SU-DHL-6 (cell line): ENCODE results near the gene MRPL14.

Source experiments
- H2AFZ ChIP-seq: fragments of 200-600 bp; sonication (generic); 2 replicates; pipeline ENCODE4 v1.6.1; 2014; ENCODE audit warnings: low read depth, mild to moderate bottlenecking, moderate library complexity, mixed read lengths, antibody characterized with exemption, low read length; ENCODE audit not compliant: severe bottlenecking
- H3F3A ChIP-seq: fragments of 200-600 bp; shearing (Covaris generic); 2 replicates; pipeline ENCODE4 v1.6.0; 2016; ENCODE audit warnings: antibody characterized with exemption, mild to moderate bottlenecking; ENCODE audit not compliant: insufficient read depth
- H3K27ac ChIP-seq: fragments of 200-600 bp; sonication (generic); 2 replicates; pipeline ENCODE4 v1.5.1; 2016; ENCODE audit warnings: low read depth, mild to moderate bottlenecking, low read length, moderate library complexity, mixed read lengths
- H3K27me3 ChIP-seq: fragments of 200-600 bp; sonication (generic), shearing (Covaris generic); 2 replicates; pipeline ENCODE4 v1.6.0; 2014; ENCODE audit warnings: mild to moderate bottlenecking, low read length
- H3K36me3 ChIP-seq: fragments of 200-600 bp; sonication (generic); 2 replicates; pipeline ENCODE4 v1.6.1; 2014; ENCODE audit warnings: mild to moderate bottlenecking, low read length, mixed read lengths
- H3K4me2 ChIP-seq: fragments of 300-600, 200-600 bp; shearing (Covaris generic), sonication (generic); 2 replicates; pipeline ENCODE4 v1.6.0; 2014; ENCODE audit warnings: low read length, low read depth, mild to moderate bottlenecking; ENCODE audit not compliant: poor library complexity, severe bottlenecking
- H3K4me3 ChIP-seq: fragments of 200-600 bp; sonication (generic); 2 replicates; pipeline ENCODE4 v1.5.1; 2014; ENCODE audit warnings: antibody characterized with exemption, low read length, mild to moderate bottlenecking, mixed read lengths; ENCODE audit not compliant: insufficient read depth, poor library complexity, severe bottlenecking
- H3K79me2 ChIP-seq: fragments of 200-600 bp; sonication (generic); 2 replicates; pipeline ENCODE4 v1.6.1; 2014; ENCODE audit warnings: mild to moderate bottlenecking, low read length, moderate library complexity; ENCODE audit not compliant: insufficient read depth
- H3K9ac ChIP-seq: fragments of 200-600 bp; sonication (generic); 2 replicates; pipeline ENCODE4 v1.7.0; 2014; ENCODE audit warnings: mild to moderate bottlenecking, low read length
- H3K9me2 ChIP-seq: fragments of 200-600 bp; sonication (generic); replicated peaks from 2 replicates; pipeline ENCODE4 v1.6.1; 2014; ENCODE audit warnings: low read length; ENCODE audit not compliant: insufficient read depth
- H3K9me3 ChIP-seq: fragments of 200-600 bp; sonication (generic); 2 replicates; pipeline ENCODE4 v1.6.1; 2014; ENCODE audit warnings: low read length, mixed read lengths; ENCODE audit not compliant: insufficient read depth
- H4K20me1 ChIP-seq: fragments of 200-600 bp; sonication (generic); 2 replicates; pipeline ENCODE4 v1.6.1; 2014; ENCODE audit warnings: low read depth, mild to moderate bottlenecking, antibody characterized with exemption, low read length, moderate library complexity, mixed read lengths
- CTCF ChIP-seq: fragments of 200-600 bp; sonication (generic); IDR thresholded peaks from one replicate; pipeline ENCODE4 v1.5.1; 2017; ENCODE audit warnings: antibody characterized with exemption, mild to moderate bottlenecking, low read length, moderate library complexity; ENCODE audit not compliant: insufficient read depth, poor library complexity, severe bottlenecking
- EZH2phosphoT487 ChIP-seq: fragments of 200-600 bp; sonication (generic), shearing (Covaris generic); conservative IDR thresholded peaks from 2 replicates; pipeline ENCODE4 v1.6.1; 2018; ENCODE audit warnings: mild to moderate bottlenecking, antibody characterized with exemption, low read length, moderate library complexity, mixed read lengths

MRPL14 gene

GRCh38 chr6:44162876-44163625, 35.8 kb upstream of the MRPL14 start:
- no peak overlapping the region for H2AFZ ChIP-seq
- H3K36me3 ChIP-seq, result no peaks in the 10 kb centered on the region
- no peak overlapping the region for H3K4me3 ChIP-seq
- no peak overlapping the region for H3K27ac ChIP-seq
- H3F3A ChIP-seq, result no peaks in the 10 kb centered on the region
- no peak for TF ChIP-seq EZH2phosphoT487
- no peak for TF ChIP-seq CTCF
- no peaks in the 10 kb centered on the region for H3K27me3 ChIP-seq
- no peaks in the 10 kb centered on the region for H3K79me2 ChIP-seq
- no peak overlapping the region for H3K9ac ChIP-seq
- no peaks in the 10 kb centered on the region for H4K20me1 ChIP-seq
- no peak overlapping the region for H3K4me2 ChIP-seq
- H3K9me3 ChIP-seq, result no peaks in the 10 kb centered on the region
- no peaks in the 10 kb centered on the region for H3K9me2 ChIP-seq

GRCh38 chr6:44161997-44162338, 34.7 kb upstream of the MRPL14 start:
- Histone ChIP-seq H3K9me3 (no peaks in the 10 kb centered on the region), H3K27me3 (no peaks in the 10 kb centered on the region), H3K36me3 (no peaks in the 10 kb centered on the region), H4K20me1 (no peaks in the 10 kb centered on the region), H3K27ac (no peak overlapping the region), H3K4me2 (no peak overlapping the region), H3K79me2 (no peaks in the 10 kb centered on the region), H3K4me3 (no peak overlapping the region), H3K9me2 (no peaks in the 10 kb centered on the region), H2AFZ (no peak overlapping the region), H3F3A (no peaks in the 10 kb centered on the region), H3K9ac (no peak overlapping the region)
- no peak for TF ChIP-seq EZH2phosphoT487

- H3K9me2 ChIP-seq, result no peaks in the 10 kb centered on the region
- no peak within 1 kb of the TSS for H3K9ac ChIP-seq
- H4K20me1 ChIP-seq, result no peaks in the 10 kb centered on the region
- no peaks in the 10 kb centered on the region for H3K9me3 ChIP-seq
- no peak within 1 kb of the TSS for H3K4me2 ChIP-seq
- TF ChIP-seq EZH2phosphoT487, result no peak
- TF ChIP-seq CTCF, result no peak
- no peak within 1 kb of the TSS for H2AFZ ChIP-seq
- no peak within 1 kb of the TSS for H3K27ac ChIP-seq
- H3K4me3 ChIP-seq, result no peak within 1 kb of the TSS
- H3K79me2 ChIP-seq, result no peaks in the 10 kb centered on the region
- no peaks in the 10 kb centered on the region for H3K27me3 ChIP-seq
- H3K36me3 ChIP-seq, result no peaks in the 10 kb centered on the region
- H3F3A ChIP-seq, result no peaks in the 10 kb centered on the region
These were observed 31.5 kb upstream of the MRPL14 start, which contains the start of gene CAPN11 for GRCh38 chr6:44158770-44159228. TSS of gene CAPN11 (plus strand) at chr6:44158820. CDS start at chr6:44158849, 29 bp downstream.

GRCh38 chr6:44157152-44157521, 29.9 kb upstream of the MRPL14 start:
- Histone ChIP-seq H3K9ac (no peak overlapping the region), H3K36me3 (no peaks in the 10 kb centered on the region), H3F3A (no peaks in the 10 kb centered on the region), H3K27me3 (no peaks in the 10 kb centered on the region), H2AFZ (no peak overlapping the region), H3K4me2 (no peak overlapping the region), H3K4me3 (no peak overlapping the region), H4K20me1 (no peaks in the 10 kb centered on the region), H3K9me3 (no peaks in the 10 kb centered on the region), H3K9me2 (no peaks in the 10 kb centered on the region), H3K27ac (no peak overlapping the region), H3K79me2 (no peaks in the 10 kb centered on the region)
- TF ChIP-seq CTCF, result no peak
- TF ChIP-seq EZH2phosphoT487, result no peak
